Measurements from ENCODE around the gene JMJD1C.

GRCh38 chr10:63145782-63146181 lies 320.0 kb downstream of the JMJD1C start:
- no peak for TF ChIP-seq CTCF (IDR thresholded peaks at IDR 0.05)
- no peak for TF ChIP-seq POLR2A (IDR thresholded peaks at IDR 0.05)

Measured in adrenal gland (tissue), 5 donors.